GM19043 (cell line): ENCODE results near the gene TXN.
"Not testable (repeated sequence)": the region's sequence is repeated elsewhere in the genome, so short reads cannot be mapped to it uniquely, and the experiment has no call there.

ENCODE experiments used
- ATAC-seq: cut with Tn5 transposase; IDR thresholded peaks from one replicate; pipeline ENCODE4 v1.9.1; 2021; ENCODE audit warnings: low read depth; ENCODE audit not compliant: unreplicated experiment

The TXN gene

DNA sequence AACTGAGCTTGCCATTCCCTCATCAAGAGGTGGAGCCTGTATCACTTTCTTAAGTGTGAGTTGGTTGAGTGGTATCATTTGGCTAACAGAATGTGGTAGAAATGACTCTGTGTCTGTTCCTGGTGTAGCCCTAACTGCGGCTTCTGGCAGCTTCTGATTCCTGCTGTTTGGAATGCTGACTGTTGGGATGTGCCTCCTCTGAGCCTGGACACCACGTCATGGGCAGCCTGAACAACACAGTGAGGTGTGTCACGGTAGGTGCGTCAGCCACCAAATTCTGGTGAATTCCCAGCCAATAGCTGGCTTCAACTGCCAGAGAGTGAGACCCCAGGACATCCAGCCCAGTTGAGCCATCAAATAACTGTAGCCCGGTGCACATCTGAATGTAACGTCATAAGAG lies 42.2 kb downstream of the TXN start:
- ATAC-seq = no peak

DNA sequence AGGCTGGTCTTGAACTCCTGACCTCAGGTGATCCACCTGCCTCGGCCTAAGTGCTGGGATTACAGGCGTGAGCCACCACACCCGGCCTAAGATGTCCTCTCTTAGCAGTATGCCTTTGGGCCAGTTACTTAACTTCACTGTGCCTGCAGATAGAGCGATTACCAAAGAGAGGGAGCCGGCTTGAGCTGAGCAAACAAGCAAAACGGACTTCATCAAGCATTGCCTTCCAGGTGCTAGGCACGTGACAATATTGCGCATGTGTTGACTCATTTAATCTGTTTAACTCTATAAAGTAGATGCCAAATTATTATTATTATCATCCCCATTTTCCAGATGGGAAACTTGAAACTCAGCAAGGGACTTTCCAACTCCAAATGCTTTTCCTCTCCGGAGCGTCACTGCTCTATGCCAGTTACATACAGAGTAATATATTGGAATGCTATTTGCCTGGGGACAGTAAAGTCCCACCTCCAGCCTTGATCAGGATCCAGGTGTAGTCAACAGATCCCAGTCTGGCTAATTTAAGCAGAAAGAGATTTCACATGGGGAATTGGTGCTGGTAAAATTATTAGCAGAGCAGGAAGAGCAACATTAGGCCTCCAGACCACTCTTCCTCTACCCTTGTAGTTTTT lies 42.8 kb downstream of the TXN start:
- ATAC-seq = no peak

- no peak for ATAC-seq
Observed at GRCh38 chr9:110208031-110208430, 48.3 kb downstream of the TXN start, which contains the start of gene C9orf152. Gene C9orf152, minus strand, starts transcription at chr9:110208159. Its CDS starts 580 bp downstream, at chr9:110207579.

DNA sequence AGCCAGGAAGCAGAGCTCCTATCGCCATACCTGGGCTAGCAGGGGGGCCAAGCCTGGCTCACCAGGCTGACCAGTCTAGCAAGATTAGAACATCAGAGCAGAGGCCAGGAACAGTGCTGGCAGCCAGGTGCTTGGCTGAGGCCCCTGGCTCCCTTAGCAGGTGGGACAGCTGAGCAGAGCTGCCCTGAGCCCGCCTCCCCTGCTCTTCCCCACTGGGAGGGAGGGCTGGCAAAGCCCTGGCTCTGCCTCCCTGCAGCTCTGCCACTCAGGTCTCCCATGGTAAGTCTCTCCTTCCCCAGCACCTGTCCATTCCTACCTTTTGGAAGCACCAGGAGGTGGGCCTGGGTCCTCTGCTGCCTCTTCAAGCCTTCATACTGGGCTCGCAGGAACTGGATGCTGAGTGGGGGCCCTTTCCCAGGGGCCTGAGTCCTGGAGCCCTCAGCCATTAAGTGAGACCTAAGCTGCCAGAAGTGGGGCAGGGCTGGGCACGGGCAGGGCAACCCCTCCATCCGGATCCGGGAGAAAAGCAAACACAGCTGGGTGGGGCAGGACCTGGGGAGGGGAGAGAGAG lies 49.2 kb downstream of the TXN start:
- no peak for ATAC-seq

- no peak for ATAC-seq
Observed at GRCh38 chr9:110206389-110206788, 49.9 kb downstream of the TXN start.

- not testable (repeated sequence) for ATAC-seq
Observed at GRCh38 chr9:110205612-110206011, 50.7 kb downstream of the TXN start.

- no peak for ATAC-seq
Observed at GRCh38 chr9:110202232-110202631, 54.1 kb downstream of the TXN start.

GRCh38 chr9:110199643-110200042 lies 56.7 kb downstream of the TXN start:
- ATAC-seq = no peak

DNA sequence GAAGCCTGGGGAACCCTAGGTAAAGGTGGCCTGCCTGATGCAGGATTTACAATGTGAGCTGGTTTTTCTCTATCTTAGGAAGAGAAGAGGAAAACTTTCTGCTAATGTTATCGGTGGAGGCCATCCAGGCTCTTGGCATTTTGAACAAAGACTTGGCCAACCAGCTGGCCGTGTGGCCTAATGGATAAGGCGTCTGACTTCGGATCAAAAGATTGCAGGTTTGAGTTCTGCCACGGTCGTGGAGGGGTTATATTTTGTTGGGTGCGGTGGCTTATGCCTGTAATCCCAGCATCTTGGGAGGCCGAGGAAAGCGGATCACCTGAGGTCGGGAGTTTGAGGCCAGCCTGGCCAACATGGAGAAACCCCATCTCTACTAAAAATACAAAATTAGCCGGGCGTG lies 58.0 kb downstream of the TXN start:
- ATAC-seq = no peak

DNA sequence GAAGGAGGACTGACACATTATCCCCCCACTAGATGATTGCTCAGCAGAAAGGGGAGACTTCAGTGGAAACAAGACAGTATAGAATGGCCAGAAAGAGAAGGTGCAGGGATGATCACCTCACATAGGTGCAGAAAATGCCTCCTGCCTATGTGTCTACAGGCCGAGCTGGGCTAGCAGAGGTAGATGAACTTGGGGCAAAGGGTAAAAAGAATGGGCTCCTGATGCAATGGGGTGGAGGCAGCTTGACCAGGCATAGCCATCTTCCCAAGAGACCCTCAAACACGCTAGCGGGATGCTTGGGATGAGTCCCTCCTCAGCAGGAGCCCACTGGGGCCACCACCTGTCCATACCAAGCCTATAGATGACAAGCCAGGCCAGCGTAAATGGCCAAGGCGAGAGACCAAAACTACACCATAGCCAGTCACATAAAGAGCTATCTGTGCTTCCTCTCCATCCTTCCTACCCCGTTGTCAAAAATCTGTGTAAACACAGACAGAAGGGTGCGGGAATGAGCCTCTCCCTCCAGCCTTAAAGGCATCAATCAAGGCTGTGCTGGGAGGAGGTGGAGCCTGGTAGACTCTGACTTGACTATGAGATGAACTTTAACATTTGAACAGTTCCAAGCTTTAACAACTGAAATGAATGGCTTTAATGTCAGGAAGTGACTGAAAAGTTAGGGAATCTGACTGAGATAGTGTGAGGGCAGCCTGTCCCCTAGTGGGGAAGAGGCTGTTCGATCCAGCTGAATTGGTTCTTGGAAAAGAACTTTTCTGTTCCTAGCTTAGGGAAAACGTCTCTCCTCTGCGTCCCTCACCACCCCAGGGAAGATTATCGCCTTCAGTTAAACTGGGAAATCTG lies 58.7 kb downstream of the TXN start:
- no peak for ATAC-seq

DNA sequence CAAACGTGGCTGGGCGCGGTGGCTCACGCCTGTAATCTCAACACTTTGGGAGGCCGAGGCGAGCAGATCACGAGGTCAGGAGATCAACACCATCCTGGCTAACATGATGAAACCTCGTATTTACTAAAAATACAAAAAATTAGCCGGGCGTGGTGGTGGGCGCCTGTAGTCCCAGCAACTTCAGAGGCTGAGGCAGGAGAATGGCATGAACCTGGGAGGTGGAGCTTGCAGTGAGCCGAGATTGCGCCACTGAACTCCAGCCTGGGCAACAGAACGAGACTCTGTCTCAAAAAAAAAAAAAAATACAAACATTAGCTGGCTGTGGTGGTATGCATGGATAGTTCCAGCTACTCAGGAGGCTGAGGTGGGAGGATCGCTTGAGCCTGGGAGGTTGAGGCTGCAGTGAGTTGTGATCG lies 60.2 kb downstream of the TXN start:
- ATAC-seq = not testable (repeated sequence)
